ENCODE results near the gene KLHL29. TPM values are rescaled to one million over a fixed set of nuclear protein-coding genes. Genes with fewer than 3 reads are reported as not detected.

The KLHL29 gene
- total and polyA plus RNA-seq, 2 experiments from 2014 or later = 1.9 to 6.4 TPM

- H3K27me3 ChIP-seq (replicated peaks; ENCODE audit: insufficient read depth) = no peaks in the 10 kb centered on the region
- H3K27ac ChIP-seq = peak overlapping the region; percentile 94
- no peaks in the 10 kb centered on the region for H3K9me3 ChIP-seq (ENCODE audit: low read depth)
- H3K4me1 ChIP-seq (ENCODE audit: insufficient read depth) = peaks cover 33% of the 10 kb centered on the region
- H3K79me2 ChIP-seq (ENCODE audit: insufficient read depth) = peaks cover 55% of the 10 kb centered on the region
- H3K9ac ChIP-seq = no peak overlapping the region
- H4K20me1 ChIP-seq (ENCODE audit: insufficient read depth) = no peaks in the 10 kb centered on the region
- H3K36me3 ChIP-seq (ENCODE audit: low read depth) = no peaks in the 10 kb centered on the region
- no peak overlapping the region for H2AFZ ChIP-seq
- H3K4me2 ChIP-seq (ENCODE audit: unreplicated experiment) = no peak overlapping the region
- no peak for TF ChIP-seq EZH2 (IDR thresholded peaks at IDR 0.05; ENCODE audit: insufficient read depth, poor library complexity, severe bottlenecking)
- no peak for TF ChIP-seq EZH2phosphoT487 (IDR thresholded peaks at IDR 0.05; ENCODE audit: insufficient read depth, low read depth)
- H3F3A ChIP-seq (ENCODE audit: insufficient read depth) = peaks cover 29% of the 10 kb centered on the region
- 95 to 96% methylated on average over 6 of the region's 6 CpGs for WGBS, 2 experiments (ENCODE audit: low coverage in 1 of 2, low lambda C conversion rate in 2 of 2, missing lambda C conversion rate in 2 of 2)
- DNase-seq = no peak
- in situ Hi-C loops (cut with MboI) = no loop called here
- H3K4me3 ChIP-seq = no peak overlapping the region
- no peaks in the 10 kb centered on the region for H3K9me2 ChIP-seq (ENCODE audit: insufficient read depth)
These were observed 25.6 kb downstream of the KLHL29 start for GRCh38 chr2:23410596-23410995.

- H3K36me3 ChIP-seq (ENCODE audit: low read depth) = no peaks in the 10 kb centered on the region
- peak overlapping the region; percentile 65 for H3K4me2 ChIP-seq (ENCODE audit: unreplicated experiment)
- H3F3A ChIP-seq (ENCODE audit: insufficient read depth) = peaks cover 29% of the 10 kb centered on the region
- peaks cover 59% of the 10 kb centered on the region for H3K79me2 ChIP-seq (ENCODE audit: insufficient read depth)
- H3K9me2 ChIP-seq (ENCODE audit: insufficient read depth) = no peaks in the 10 kb centered on the region
- H2AFZ ChIP-seq = no peak overlapping the region
- peak overlapping the region; percentile 94 for H3K27ac ChIP-seq
- peak overlapping the region; percentile 53 for H3K9ac ChIP-seq
- DNase-seq = peak; percentile 96
- WGBS, 2 experiments (ENCODE audit: low coverage in 1 of 2, low lambda C conversion rate in 2 of 2, missing lambda C conversion rate in 2 of 2) = 28 to 35% methylated on average over 7 to 9 of the region's 9 CpGs
- H3K4me1 ChIP-seq (ENCODE audit: insufficient read depth) = peaks cover 33% of the 10 kb centered on the region
- no peaks in the 10 kb centered on the region for H3K27me3 ChIP-seq (replicated peaks; ENCODE audit: insufficient read depth)
- no peaks in the 10 kb centered on the region for H3K9me3 ChIP-seq (ENCODE audit: low read depth)
- in situ Hi-C loops (cut with MboI) = no loop called here
- H3K4me3 ChIP-seq = 0 out of 2 replicates have a peak overlapping the region, but pooled peaks have one; percentile 9
- no peaks in the 10 kb centered on the region for H4K20me1 ChIP-seq (ENCODE audit: insufficient read depth)
- TF ChIP-seq EZH2 (IDR thresholded peaks at IDR 0.05; ENCODE audit: insufficient read depth, poor library complexity, severe bottlenecking) (no peak), EZH2phosphoT487 (IDR thresholded peaks at IDR 0.05; ENCODE audit: insufficient read depth, low read depth) (no peak)
These were observed 26.9 kb downstream of the KLHL29 start for GRCh38 chr2:23411752-23412431.

- in situ Hi-C loops (cut with MboI) = no loop called here
- peak overlapping the region; percentile 46 for H3K9ac ChIP-seq
- H3K9me2 ChIP-seq (ENCODE audit: insufficient read depth) = no peaks in the 10 kb centered on the region
- no peaks in the 10 kb centered on the region for H3K36me3 ChIP-seq (ENCODE audit: low read depth)
- H3K27ac ChIP-seq = peak overlapping the region; percentile 94
- TF ChIP-seq EZH2 (IDR thresholded peaks at IDR 0.05; ENCODE audit: insufficient read depth, poor library complexity, severe bottlenecking) (no peak), EZH2phosphoT487 (IDR thresholded peaks at IDR 0.05; ENCODE audit: insufficient read depth, low read depth) (no peak)
- no peak overlapping the region for H2AFZ ChIP-seq
- H4K20me1 ChIP-seq (ENCODE audit: insufficient read depth) = no peaks in the 10 kb centered on the region
- H3K4me2 ChIP-seq (ENCODE audit: unreplicated experiment) = peak overlapping the region; percentile 65
- peaks cover 59% of the 10 kb centered on the region for H3K79me2 ChIP-seq (ENCODE audit: insufficient read depth)
- H3K27me3 ChIP-seq (replicated peaks; ENCODE audit: insufficient read depth) = no peaks in the 10 kb centered on the region
- H3K4me3 ChIP-seq = 0 out of 2 replicates have a peak overlapping the region, but pooled peaks have one; percentile 9
- H3K4me1 ChIP-seq (ENCODE audit: insufficient read depth) = peaks cover 33% of the 10 kb centered on the region
- H3F3A ChIP-seq (ENCODE audit: insufficient read depth) = peaks cover 29% of the 10 kb centered on the region
- no peaks in the 10 kb centered on the region for H3K9me3 ChIP-seq (ENCODE audit: low read depth)
- peak; percentile 69 for DNase-seq
- whole genome bisulfite sequencing, 2 experiments (ENCODE audit: low coverage in 1 of 2, low lambda C conversion rate in 2 of 2, missing lambda C conversion rate in 2 of 2) = 75 to 77% methylated on average over 11 of the region's 11 CpGs
These were observed 27.7 kb downstream of the KLHL29 start for GRCh38 chr2:23412556-23413155.

GRCh38 chr2:23413641-23414040 lies 28.7 kb downstream of the KLHL29 start:
- Histone ChIP-seq H3K9ac (no peak overlapping the region), H3F3A (ENCODE audit: insufficient read depth) (peaks cover 35% of the 10 kb centered on the region), H3K9me2 (ENCODE audit: insufficient read depth) (no peaks in the 10 kb centered on the region), H3K79me2 (ENCODE audit: insufficient read depth) (peaks cover 52% of the 10 kb centered on the region), H3K27ac (0 out of 2 replicates have a peak overlapping the region, but pooled peaks have one; percentile 94), H3K4me3 (no peak overlapping the region), H3K36me3 (ENCODE audit: low read depth) (no peaks in the 10 kb centered on the region), H2AFZ (no peak overlapping the region), H3K4me2 (ENCODE audit: unreplicated experiment) (peak overlapping the region; percentile 14), H3K9me3 (ENCODE audit: low read depth) (no peaks in the 10 kb centered on the region), H4K20me1 (ENCODE audit: insufficient read depth) (no peaks in the 10 kb centered on the region), H3K27me3 (replicated peaks; ENCODE audit: insufficient read depth) (no peaks in the 10 kb centered on the region), H3K4me1 (ENCODE audit: insufficient read depth) (peaks cover 42% of the 10 kb centered on the region)
- no peak for DNase-seq
- in situ Hi-C loops (cut with MboI) = no loop called here
- 91% methylated on average over 8 of the region's 8 CpGs for WGBS, 2 experiments (ENCODE audit: low coverage in 1 of 2, low lambda C conversion rate in 2 of 2, missing lambda C conversion rate in 2 of 2)
- no peak for TF ChIP-seq EZH2phosphoT487 (IDR thresholded peaks at IDR 0.05; ENCODE audit: insufficient read depth, low read depth)
- no peak for TF ChIP-seq EZH2 (IDR thresholded peaks at IDR 0.05; ENCODE audit: insufficient read depth, poor library complexity, severe bottlenecking)

Data from GM23248 (cell line).